Kidney epithelial cell (primary cell): ENCODE measurements around the gene CMPK1. TPM values are rescaled to one million over a fixed set of nuclear protein-coding genes. Genes with fewer than 3 reads are reported as not detected.
A peak's percentile ranks its signal among the peaks of the same experiment; 100 is the strongest.

Experiments
- DNase-seq: peaks from one replicate; pipeline ENCODE4 v3.0.0-alpha.2; 2010; ENCODE audit warnings: low read depth
- H3K27me3 ChIP-seq: 2 replicates; pipeline ENCODE4 v1.6.0; 2011; ENCODE audit warnings: low read length; ENCODE audit not compliant: control insufficient read depth, insufficient read depth
- H3K36me3 ChIP-seq: 2 replicates; pipeline ENCODE4 v1.5.1; 2011; ENCODE audit warnings: low read length; ENCODE audit not compliant: control insufficient read depth, insufficient read depth
- H3K4me3 ChIP-seq: 2 replicates; pipeline ENCODE4 v1.5.1; 2011; ENCODE audit warnings: low read depth, mild to moderate bottlenecking, control low read depth, low read length
- total RNA-seq: library from RNA; depleted of rRNA; stranded (reverse); fragments of >200 nt; gene quantifications from 2 replicates; pipeline ENCODE4 v1.2.3, GENCODE V29; 2015
- TF ChIP-seq, protein P1 (sequence below): IDR thresholded peaks from 2 replicates; pipeline ENCODE4 v1.5.1; 2011; ENCODE audit warnings: mild to moderate bottlenecking, moderate library complexity, low read length, control low read depth, inconsistent platforms; ENCODE audit not compliant: insufficient read depth, poor library complexity, severe bottlenecking

Gene CMPK1
- total RNA-seq, 1 donor from 2014 or later, result 74.7 TPM

DNA sequence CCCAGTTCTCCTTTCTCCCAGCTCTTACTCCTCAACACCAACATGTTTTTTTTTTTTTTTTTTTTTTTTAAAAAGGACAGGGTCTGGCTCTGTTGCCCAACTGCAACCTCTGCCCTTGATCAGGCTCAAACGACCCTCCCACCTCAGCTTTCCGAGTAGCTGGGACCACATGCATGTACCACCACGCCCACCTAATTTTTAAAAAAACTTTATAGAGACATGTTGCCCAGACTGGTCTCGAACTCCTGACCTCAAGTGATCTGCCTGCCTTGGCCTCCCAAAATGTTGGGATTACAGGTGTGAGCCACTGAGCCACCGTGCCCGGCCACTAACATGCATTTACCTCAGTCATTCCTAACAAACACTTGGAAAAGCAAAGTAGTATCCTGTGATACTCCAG lies 51.4 kb downstream of the CMPK1 start:
- Histone ChIP-seq H3K27me3 (no peaks in the 10 kb centered on the region), H3K36me3 (no peaks in the 10 kb centered on the region), H3K4me3 (no peak overlapping the region)
- no peak for DNase-seq
- TF ChIP-seq, protein P1, sequence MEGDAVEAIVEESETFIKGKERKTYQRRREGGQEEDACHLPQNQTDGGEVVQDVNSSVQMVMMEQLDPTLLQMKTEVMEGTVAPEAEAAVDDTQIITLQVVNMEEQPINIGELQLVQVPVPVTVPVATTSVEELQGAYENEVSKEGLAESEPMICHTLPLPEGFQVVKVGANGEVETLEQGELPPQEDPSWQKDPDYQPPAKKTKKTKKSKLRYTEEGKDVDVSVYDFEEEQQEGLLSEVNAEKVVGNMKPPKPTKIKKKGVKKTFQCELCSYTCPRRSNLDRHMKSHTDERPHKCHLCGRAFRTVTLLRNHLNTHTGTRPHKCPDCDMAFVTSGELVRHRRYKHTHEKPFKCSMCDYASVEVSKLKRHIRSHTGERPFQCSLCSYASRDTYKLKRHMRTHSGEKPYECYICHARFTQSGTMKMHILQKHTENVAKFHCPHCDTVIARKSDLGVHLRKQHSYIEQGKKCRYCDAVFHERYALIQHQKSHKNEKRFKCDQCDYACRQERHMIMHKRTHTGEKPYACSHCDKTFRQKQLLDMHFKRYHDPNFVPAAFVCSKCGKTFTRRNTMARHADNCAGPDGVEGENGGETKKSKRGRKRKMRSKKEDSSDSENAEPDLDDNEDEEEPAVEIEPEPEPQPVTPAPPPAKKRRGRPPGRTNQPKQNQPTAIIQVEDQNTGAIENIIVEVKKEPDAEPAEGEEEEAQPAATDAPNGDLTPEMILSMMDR, result no peak

DNA sequence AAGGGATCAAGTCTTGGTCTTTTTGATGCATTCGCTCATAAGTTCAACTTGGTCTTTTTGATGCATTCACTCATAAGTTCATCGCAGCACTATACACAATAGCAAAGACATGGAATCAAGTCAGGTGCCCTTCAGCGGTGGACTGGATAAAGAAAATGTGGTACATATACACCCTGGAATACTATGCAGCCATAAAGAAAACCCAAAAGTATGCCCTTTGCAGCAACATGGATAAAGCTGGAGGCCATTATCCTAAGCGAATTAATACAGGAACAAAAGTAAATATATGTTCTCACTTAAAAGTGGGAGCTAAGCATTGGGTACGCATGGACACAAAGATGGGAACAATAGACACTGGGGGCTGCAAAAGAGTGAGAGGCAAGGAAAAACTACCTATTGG lies 52.7 kb downstream of the CMPK1 start:
- TF ChIP-seq, protein P1, result no peak
- H3K4me3 ChIP-seq, result no peak overlapping the region
- no peaks in the 10 kb centered on the region for H3K27me3 ChIP-seq
- no peak for DNase-seq
- no peaks in the 10 kb centered on the region for H3K36me3 ChIP-seq

DNA sequence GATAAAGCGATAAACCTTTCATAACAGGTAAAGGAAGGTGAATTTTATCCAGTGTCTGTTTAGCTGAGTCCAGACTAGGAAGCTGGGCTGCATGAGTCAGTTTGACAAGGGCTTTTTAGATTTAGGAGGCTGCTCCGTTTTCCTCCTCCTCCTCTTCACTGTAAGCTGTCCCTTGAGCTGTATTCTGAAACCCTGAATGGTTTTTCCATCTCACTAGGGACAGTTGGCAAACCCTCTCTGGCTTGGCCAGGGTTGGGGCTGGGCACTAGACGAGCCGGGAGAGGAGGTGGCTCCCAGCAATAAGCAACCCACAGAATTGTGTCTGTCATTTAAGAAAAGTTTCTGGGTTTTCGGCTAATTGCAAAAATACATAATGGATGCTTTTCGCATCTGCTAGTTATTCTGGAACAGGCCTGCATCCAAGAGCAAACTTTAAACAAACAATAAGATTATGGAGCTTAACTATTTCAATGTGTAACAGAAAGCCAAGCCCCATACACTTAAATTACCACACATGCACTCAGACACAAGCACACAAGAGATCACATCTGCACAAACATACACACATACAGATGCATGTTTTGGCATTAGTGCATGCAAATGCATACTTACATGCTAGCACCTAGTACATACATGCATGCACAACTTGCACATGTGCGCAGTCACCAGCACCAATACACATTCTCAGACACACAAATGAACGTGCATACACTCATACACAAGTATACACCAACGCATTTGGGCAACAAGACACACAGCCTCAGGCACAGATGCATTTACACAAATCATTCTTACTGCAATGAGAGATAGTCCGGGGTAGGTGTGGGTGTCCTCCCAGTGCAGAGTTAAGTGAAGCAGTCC lies 54.7 kb downstream of the CMPK1 start:
- no peaks in the 10 kb centered on the region for H3K27me3 ChIP-seq
- TF ChIP-seq, protein P1, result no peak
- no peaks in the 10 kb centered on the region for H3K36me3 ChIP-seq
- DNase-seq, result no peak
- H3K4me3 ChIP-seq, result no peak overlapping the region

DNA sequence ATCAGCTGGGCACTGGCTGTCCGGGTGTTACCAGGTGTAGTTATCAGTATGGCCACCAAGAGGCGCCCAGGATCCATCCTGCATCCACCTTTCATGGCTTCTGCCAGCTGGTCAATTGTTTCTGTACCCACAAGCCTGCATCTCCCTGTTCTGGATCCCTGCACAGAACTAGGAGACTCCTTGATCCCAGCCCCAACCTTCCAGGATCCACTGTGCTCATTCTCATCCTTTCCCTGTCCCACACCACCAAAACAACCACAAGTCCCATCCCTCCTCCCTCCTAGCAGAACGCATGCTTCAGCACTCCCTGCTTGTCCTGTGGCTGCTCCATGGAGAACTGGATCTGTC lies 55.3 kb downstream of the CMPK1 start:
- TF ChIP-seq, protein P1, result peak; percentile 85
- H3K4me3 ChIP-seq, result no peak overlapping the region
- DNase-seq, result peak; percentile 14
- no peaks in the 10 kb centered on the region for H3K27me3 ChIP-seq
- no peaks in the 10 kb centered on the region for H3K36me3 ChIP-seq

DNA sequence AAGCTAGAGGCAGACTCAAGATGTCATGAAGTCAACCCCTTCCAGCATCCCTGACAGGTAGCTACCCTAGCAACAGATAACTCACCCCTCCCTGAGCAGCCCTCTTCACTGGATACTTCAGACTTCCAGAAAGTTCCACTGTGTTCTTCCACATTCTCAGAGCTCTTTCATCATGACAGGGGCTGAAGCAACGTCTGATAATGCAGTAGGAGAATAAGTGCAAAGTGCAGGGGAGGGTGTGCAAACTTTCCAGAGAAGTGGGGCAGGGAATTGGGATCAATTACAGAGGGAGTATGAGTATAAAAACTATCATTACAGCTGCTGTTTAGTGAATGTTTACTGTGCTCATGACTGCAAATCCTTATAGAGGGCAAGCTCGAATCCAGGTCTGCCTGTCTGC lies 56.1 kb downstream of the CMPK1 start:
- H3K36me3 ChIP-seq, result no peaks in the 10 kb centered on the region
- DNase-seq, result no peak
- TF ChIP-seq, protein P1, result no peak
- H3K27me3 ChIP-seq, result no peaks in the 10 kb centered on the region
- no peak overlapping the region for H3K4me3 ChIP-seq

DNA sequence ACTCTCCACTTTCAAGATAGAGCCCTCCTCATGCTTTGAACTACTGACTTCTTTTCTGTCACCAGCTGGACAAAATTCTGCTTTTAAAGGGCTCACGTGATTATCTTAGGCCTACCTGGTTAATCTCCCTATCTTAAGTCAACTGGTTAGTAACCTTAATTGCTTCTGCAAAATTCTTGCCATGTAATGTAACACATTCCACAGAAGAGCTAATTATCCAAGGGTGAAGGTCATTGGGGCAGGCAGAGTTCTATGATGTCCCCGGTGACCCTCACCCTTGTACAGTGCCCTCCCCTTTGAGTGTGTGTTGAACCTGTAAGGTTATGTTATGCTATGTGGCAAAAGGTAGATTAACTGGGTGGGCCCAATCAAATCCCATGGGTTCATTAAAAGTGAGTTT lies 57.3 kb downstream of the CMPK1 start:
- TF ChIP-seq, protein P1, result no peak
- no peak overlapping the region for H3K4me3 ChIP-seq
- no peak for DNase-seq
- no peaks in the 10 kb centered on the region for H3K27me3 ChIP-seq
- H3K36me3 ChIP-seq, result no peaks in the 10 kb centered on the region
